Spleen (tissue), 7 donors: ENCODE data around the gene KIF21B.

Source experiments
- CTCF ChIP-seq, 11 experiments: fragments of 200-600 bp in 7 of 11; fragments of 450-650 bp in 4 of 11; sonication (generic) in 4 of 11; IDR thresholded peaks in 8 of 11; conservative IDR thresholded peaks in 3 of 11; 1 replicate in 7 of 11; 2 replicates in 4 of 11; pipeline versions ENCODE4 v1.4.0 to v1.8.0; 2016 to 2021; ENCODE audit warnings: antibody characterized with exemption in 11 of 11, inconsistent platforms in 4 of 11, mild to moderate bottlenecking in 1 of 11
- POLR2A ChIP-seq, 3 donors: fragments of 450-650 bp; IDR thresholded peaks; one replicate each; pipeline ENCODE4 v1.5.1; 2017; ENCODE audit warnings: antibody characterized with exemption in 3 of 3, mild to moderate bottlenecking in 1 of 3
- POLR2AphosphoS5 ChIP-seq, 3 donors: sonication (generic); formaldehyde crosslinking; IDR thresholded peaks; one replicate each; pipeline ENCODE4 v1.5.1; 2017; ENCODE audit warnings: antibody characterized with exemption in 3 of 3
- donor health status: DM: no; HTN: no; CAD: no; lungs with moderate emphysema.
- donor health status: DM: no; HTN: no; CAD: no.
- donor health status: DM: no; HTN: no; CAD: no.

- TF ChIP-seq POLR2A (IDR thresholded peaks at IDR 0.05) (no peak), CTCF (IDR thresholded peaks at IDR 0.05 in 8 of 11, conservative IDR thresholded peaks at IDR 0.05 in 3 of 11) (no peak), POLR2AphosphoS5 (IDR thresholded peaks at IDR 0.05) (no peak)
Observed at GRCh38 chr1:201051399-201051798, 27.9 kb upstream of the KIF21B start.
